ENCODE measurements around the gene PDILT. TPM values are rescaled to one million over a fixed set of nuclear protein-coding genes. Genes with fewer than 3 reads are reported as not detected.

PDILT gene
- total and polyA plus RNA-seq, 7 experiments from 2014 or later = not detected

GRCh38 chr16:20348365-20349185, 56.0 kb downstream of the PDILT start:
- intact Hi-C loops (cut with micrococcal nuclease) = no loop called here
- ATAC-seq (no peak), DNase-seq (no peak)
- H3K4me3 ChIP-seq (ENCODE audit: low read length) = no peak overlapping the region
- no peaks in the 10 kb centered on the region for H3K4me1 Mint-ChIP-seq
- ChIA-PET CTCF (no interaction called here), POLR2A (no interaction called here)
- no peaks in the 10 kb centered on the region for H3K36me3 ChIP-seq (ENCODE audit: control insufficient read depth in 2 of 3, insufficient read depth in 3 of 3, low read length in 3 of 3)
- H3K9me3 Mint-ChIP-seq = peaks cover 0 to 1% (median 0%) of the 10 kb centered on the region in 11 donors
- no peak overlapping the region for H3K27ac Mint-ChIP-seq
- H3K4me3 Mint-ChIP-seq = no peak overlapping the region
- peaks cover 0 to 31% (median 4%) of the 10 kb centered on the region in 5 donors for H3K27me3 Mint-ChIP-seq
- no peaks in the 10 kb centered on the region for H3K4me1 ChIP-seq (ENCODE audit: control insufficient read depth in 2 of 2, insufficient read depth in 2 of 2, low read length in 2 of 2)
- H3K27me3 ChIP-seq (ENCODE audit: control insufficient read depth in 2 of 2, insufficient read depth in 2 of 2, low read length in 2 of 2) = no peaks in the 10 kb centered on the region
- H3K27ac ChIP-seq (ENCODE audit: low read depth, low read length) = no peak overlapping the region
- no peaks in the 10 kb centered on the region for H3K36me3 Mint-ChIP-seq
- H3K9me3 ChIP-seq (ENCODE audit: control insufficient read depth in 2 of 3, low read length in 3 of 3) = no peaks in the 10 kb centered on the region

GRCh38 chr16:20347666-20348364, 56.7 kb downstream of the PDILT start:
- H3K27ac Mint-ChIP-seq = no peak overlapping the region
- Histone ChIP-seq H3K36me3 (ENCODE audit: control insufficient read depth in 2 of 3, insufficient read depth in 3 of 3, low read length in 3 of 3) (no peaks in the 10 kb centered on the region), H3K27me3 (ENCODE audit: control insufficient read depth in 2 of 2, insufficient read depth in 2 of 2, low read length in 2 of 2) (no peaks in the 10 kb centered on the region), H3K4me1 (ENCODE audit: control insufficient read depth in 2 of 2, insufficient read depth in 2 of 2, low read length in 2 of 2) (no peaks in the 10 kb centered on the region), H3K9me3 (ENCODE audit: control insufficient read depth in 2 of 3, low read length in 3 of 3) (no peaks in the 10 kb centered on the region), H3K27ac (ENCODE audit: low read depth, low read length) (no peak overlapping the region), H3K4me3 (ENCODE audit: low read length) (no peak overlapping the region)
- ChIA-PET POLR2A (no interaction called here), CTCF (no interaction called here)
- H3K27me3 Mint-ChIP-seq = peaks cover 0 to 24% (median 4%) of the 10 kb centered on the region in 5 donors
- H3K9me3 Mint-ChIP-seq = peaks cover 0 to 1% (median 0%) of the 10 kb centered on the region in 11 donors
- H3K4me1 Mint-ChIP-seq = no peaks in the 10 kb centered on the region
- ATAC-seq (no peak), DNase-seq (no peak)
- H3K36me3 Mint-ChIP-seq = no peaks in the 10 kb centered on the region
- no peak overlapping the region for H3K4me3 Mint-ChIP-seq
- intact Hi-C loops (cut with micrococcal nuclease) = no loop called here

GRCh38 chr16:20344611-20345010, 59.9 kb downstream of the PDILT start:
- Histone ChIP-seq H3K27me3 (ENCODE audit: control insufficient read depth in 2 of 2, insufficient read depth in 2 of 2, low read length in 2 of 2) (no peaks in the 10 kb centered on the region), H3K4me3 (ENCODE audit: low read length) (no peak overlapping the region), H3K4me1 (ENCODE audit: control insufficient read depth in 2 of 2, insufficient read depth in 2 of 2, low read length in 2 of 2) (no peaks in the 10 kb centered on the region), H3K27ac (ENCODE audit: low read depth, low read length) (no peak overlapping the region), H3K9me3 (ENCODE audit: control insufficient read depth in 2 of 3, low read length in 3 of 3) (no peaks in the 10 kb centered on the region), H3K36me3 (ENCODE audit: control insufficient read depth in 2 of 3, insufficient read depth in 3 of 3, low read length in 3 of 3) (no peaks in the 10 kb centered on the region)
- no peak for DNase-seq
- Mint-ChIP-seq H3K4me1 (no peaks in the 10 kb centered on the region), H3K4me3 (no peak overlapping the region), H3K9me3 (peaks cover 0 to 1% (median 0%) of the 10 kb centered on the region in 11 donors), H3K27ac (no peak overlapping the region), H3K36me3 (no peaks in the 10 kb centered on the region), H3K27me3 (peaks cover 0 to 27% (median 0%) of the 10 kb centered on the region in 5 donors)
- intact Hi-C loops (cut with micrococcal nuclease) = no loop called here
- POLR2A ChIA-PET = no interaction called here
- no peak for ATAC-seq
- CTCF ChIA-PET = no interaction called here

GRCh38 chr16:20339744-20340143, 64.8 kb downstream of the PDILT start:
- Mint-ChIP-seq H3K9me3 (peaks cover 0 to 2% (median 0%) of the 10 kb centered on the region in 11 donors), H3K27ac (no peak overlapping the region), H3K36me3 (no peaks in the 10 kb centered on the region), H3K4me3 (no peak overlapping the region), H3K27me3 (peaks cover 0 to 13% (median 6%) of the 10 kb centered on the region in 5 donors), H3K4me1 (no peaks in the 10 kb centered on the region)
- POLR2A ChIA-PET = no interaction called here
- ATAC-seq (no peak), DNase-seq (no peak)
- H3K4me1 ChIP-seq (ENCODE audit: control insufficient read depth in 2 of 2, insufficient read depth in 2 of 2, low read length in 2 of 2) = no peaks in the 10 kb centered on the region
- no peaks in the 10 kb centered on the region for H3K27me3 ChIP-seq (ENCODE audit: control insufficient read depth in 2 of 2, insufficient read depth in 2 of 2, low read length in 2 of 2)
- CTCF ChIA-PET = no interaction called here
- no peak overlapping the region for H3K4me3 ChIP-seq (ENCODE audit: low read length)
- no peaks in the 10 kb centered on the region for H3K36me3 ChIP-seq (ENCODE audit: control insufficient read depth in 2 of 3, insufficient read depth in 3 of 3, low read length in 3 of 3)
- no peaks in the 10 kb centered on the region for H3K9me3 ChIP-seq (ENCODE audit: control insufficient read depth in 2 of 3, low read length in 3 of 3)
- intact Hi-C loops (cut with micrococcal nuclease) = no loop called here
- H3K27ac ChIP-seq (ENCODE audit: low read depth, low read length) = no peak overlapping the region

DNA sequence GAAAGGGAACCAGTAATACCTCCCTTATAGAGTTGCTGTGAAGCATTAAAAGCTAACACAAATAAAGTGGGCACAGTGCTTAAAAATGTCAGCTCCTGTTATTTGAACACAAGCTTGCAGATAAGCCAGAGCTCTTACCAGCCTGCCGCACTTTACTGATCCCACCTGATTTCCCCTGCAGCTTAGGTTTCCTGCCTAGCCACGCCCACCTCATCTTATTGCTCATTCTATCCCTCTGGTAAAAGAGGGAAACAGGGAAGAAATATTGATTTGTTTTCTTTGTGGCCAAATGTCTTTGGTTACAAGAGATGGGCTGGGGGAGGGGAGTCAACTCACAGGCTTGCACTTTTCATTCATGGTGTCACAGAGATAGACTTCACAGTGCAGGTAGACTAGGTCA, 67.6 kb downstream of the PDILT start:
- no peaks in the 10 kb centered on the region for H3K9me3 ChIP-seq (ENCODE audit: control insufficient read depth in 2 of 3, low read length in 3 of 3)
- peaks cover 0 to 11% (median 9%) of the 10 kb centered on the region in 5 donors for H3K27me3 Mint-ChIP-seq
- DNase-seq (no peak), ATAC-seq (no peak)
- no peaks in the 10 kb centered on the region for H3K36me3 Mint-ChIP-seq
- no peak overlapping the region for H3K27ac Mint-ChIP-seq
- no peaks in the 10 kb centered on the region for H3K36me3 ChIP-seq (ENCODE audit: control insufficient read depth in 2 of 3, insufficient read depth in 3 of 3, low read length in 3 of 3)
- no peaks in the 10 kb centered on the region for H3K27me3 ChIP-seq (ENCODE audit: control insufficient read depth in 2 of 2, insufficient read depth in 2 of 2, low read length in 2 of 2)
- H3K4me3 Mint-ChIP-seq = no peak overlapping the region
- no peak overlapping the region for H3K4me3 ChIP-seq (ENCODE audit: low read length)
- H3K9me3 Mint-ChIP-seq = peaks cover 0 to 4% (median 0%) of the 10 kb centered on the region in 11 donors
- no peaks in the 10 kb centered on the region for H3K4me1 Mint-ChIP-seq
- POLR2A ChIA-PET = no interaction called here
- H3K4me1 ChIP-seq (ENCODE audit: control insufficient read depth in 2 of 2, insufficient read depth in 2 of 2, low read length in 2 of 2) = no peaks in the 10 kb centered on the region
- CTCF ChIA-PET = no interaction called here
- intact Hi-C loops (cut with micrococcal nuclease) = no loop called here
- no peak overlapping the region for H3K27ac ChIP-seq (ENCODE audit: low read depth, low read length)

GRCh38 chr16:20334396-20334795, 70.1 kb downstream of the PDILT start:
- Mint-ChIP-seq H3K9me3 (peaks cover 0 to 4% (median 0%) of the 10 kb centered on the region in 11 donors), H3K27me3 (peaks cover 0 to 11% (median 4%) of the 10 kb centered on the region in 5 donors), H3K36me3 (no peaks in the 10 kb centered on the region), H3K4me3 (no peak overlapping the region), H3K27ac (no peak overlapping the region), H3K4me1 (no peaks in the 10 kb centered on the region)
- Histone ChIP-seq H3K9me3 (ENCODE audit: control insufficient read depth in 2 of 3, low read length in 3 of 3) (no peaks in the 10 kb centered on the region), H3K4me1 (ENCODE audit: control insufficient read depth in 2 of 2, insufficient read depth in 2 of 2, low read length in 2 of 2) (no peaks in the 10 kb centered on the region), H3K27me3 (ENCODE audit: control insufficient read depth in 2 of 2, insufficient read depth in 2 of 2, low read length in 2 of 2) (no peaks in the 10 kb centered on the region), H3K4me3 (ENCODE audit: low read length) (no peak overlapping the region), H3K36me3 (ENCODE audit: control insufficient read depth in 2 of 3, insufficient read depth in 3 of 3, low read length in 3 of 3) (no peaks in the 10 kb centered on the region), H3K27ac (ENCODE audit: low read depth, low read length) (no peak overlapping the region)
- intact Hi-C loops (cut with micrococcal nuclease) = no loop called here
- ATAC-seq = no peak
- ChIA-PET CTCF (no interaction called here), POLR2A (no interaction called here)
- no peak for DNase-seq

GRCh38 chr16:20333120-20333519, 71.4 kb downstream of the PDILT start:
- ChIA-PET CTCF (no interaction called here), POLR2A (no interaction called here)
- Mint-ChIP-seq H3K27ac (no peak overlapping the region), H3K36me3 (no peaks in the 10 kb centered on the region), H3K4me1 (no peaks in the 10 kb centered on the region), H3K9me3 (peaks cover 0 to 4% (median 0%) of the 10 kb centered on the region in 11 donors), H3K27me3 (peaks cover 0 to 10% (median 4%) of the 10 kb centered on the region in 5 donors), H3K4me3 (no peak overlapping the region)
- intact Hi-C loops (cut with micrococcal nuclease) = no loop called here
- H3K9me3 ChIP-seq (ENCODE audit: control insufficient read depth in 2 of 3, low read length in 3 of 3) = no peaks in the 10 kb centered on the region
- no peaks in the 10 kb centered on the region for H3K27me3 ChIP-seq (ENCODE audit: control insufficient read depth in 2 of 2, insufficient read depth in 2 of 2, low read length in 2 of 2)
- H3K36me3 ChIP-seq (ENCODE audit: control insufficient read depth in 2 of 3, insufficient read depth in 3 of 3, low read length in 3 of 3) = no peaks in the 10 kb centered on the region
- no peaks in the 10 kb centered on the region for H3K4me1 ChIP-seq (ENCODE audit: control insufficient read depth in 2 of 2, insufficient read depth in 2 of 2, low read length in 2 of 2)
- H3K27ac ChIP-seq (ENCODE audit: low read depth, low read length) = no peak overlapping the region
- H3K4me3 ChIP-seq (ENCODE audit: low read length) = no peak overlapping the region
- no peak for DNase-seq
- no peak for ATAC-seq

All from naive thymus-derived CD4-positive, alpha-beta T cell (primary cell).